HTR-8/SVneo (cell line): ENCODE results near the gene CCDC50.

Source experiments
- DNase-seq: peaks from one replicate; pipeline ENCODE4 v3.0.0; 2011; ENCODE audit warnings: low spot score, mixed read lengths; ENCODE audit not compliant: insufficient read length
- FAIRE-seq: peaks from 2 replicates; lab custom pipeline; 2011; peaks lifted over from hg19 to GRCh38; lab: Jason Lieb, UNC

Gene CCDC50

DNA sequence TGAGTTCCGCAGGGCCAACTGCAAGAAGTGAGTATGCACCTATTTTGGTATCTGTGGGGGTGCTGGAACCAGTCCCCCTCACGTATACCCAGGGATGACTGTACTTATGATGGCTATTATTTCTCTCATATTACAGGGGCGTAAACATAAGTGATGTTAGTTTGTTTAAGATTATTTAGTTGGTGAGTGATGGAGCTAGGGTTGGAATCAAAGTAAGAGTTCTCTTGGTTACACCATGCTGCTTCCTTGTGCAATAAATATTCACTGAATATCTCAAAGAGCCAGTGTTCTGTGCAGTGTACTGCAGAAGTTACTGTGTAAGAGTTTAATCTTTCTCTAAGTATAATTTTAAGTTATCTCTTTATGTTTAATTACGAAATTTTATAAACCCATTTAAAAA is 13.9 kb downstream of the CCDC50 start:
- DNase-seq (no peak), FAIRE-seq (no peak)

- FAIRE-seq (no peak), DNase-seq (no peak)
Measured at GRCh38 chr3:191343913-191344312, 14.7 kb downstream of the CCDC50 start.

GRCh38 chr3:191345334-191345733 is 16.1 kb downstream of the CCDC50 start:
- DNase-seq (no peak), FAIRE-seq (no peak)

DNA sequence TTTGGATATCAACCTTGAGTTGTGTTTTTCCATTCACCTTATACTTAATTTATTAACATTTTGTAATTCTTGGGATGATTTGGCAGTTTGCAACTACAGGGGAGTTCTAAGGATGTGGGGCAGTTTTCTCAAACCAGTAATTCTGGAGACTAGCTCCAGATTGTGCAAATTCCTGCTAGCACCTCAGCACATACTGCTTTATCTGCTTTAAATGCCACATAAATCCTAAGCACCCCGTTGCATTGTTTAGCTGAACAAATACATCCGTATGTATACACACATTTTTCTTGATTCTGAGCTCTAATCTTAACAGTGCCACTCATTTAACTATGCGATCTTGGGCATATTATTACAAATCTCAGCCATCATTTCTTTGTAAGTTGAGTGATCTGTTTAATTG is 18.0 kb downstream of the CCDC50 start:
- DNase-seq = no peak
- FAIRE-seq = no peak

DNA sequence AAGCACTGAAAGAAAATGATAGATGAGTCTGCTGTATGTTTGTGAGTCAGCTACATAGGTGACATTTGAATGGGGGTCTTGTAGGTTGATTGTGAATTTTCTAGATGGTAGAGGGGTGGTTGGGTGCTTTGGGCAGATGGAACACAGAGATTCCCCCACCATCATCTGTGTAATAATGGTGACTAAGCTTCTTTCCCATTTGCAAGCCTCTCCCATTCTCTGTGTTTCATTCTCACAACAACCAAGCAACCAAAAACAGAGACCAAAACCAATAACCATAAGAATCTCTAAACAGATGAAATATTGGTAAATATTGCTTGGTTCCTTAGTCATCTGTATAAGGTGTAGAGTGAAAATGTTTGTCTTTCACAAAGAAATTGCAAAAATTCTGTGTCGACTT is 18.9 kb downstream of the CCDC50 start:
- FAIRE-seq (no peak), DNase-seq (no peak)

DNA sequence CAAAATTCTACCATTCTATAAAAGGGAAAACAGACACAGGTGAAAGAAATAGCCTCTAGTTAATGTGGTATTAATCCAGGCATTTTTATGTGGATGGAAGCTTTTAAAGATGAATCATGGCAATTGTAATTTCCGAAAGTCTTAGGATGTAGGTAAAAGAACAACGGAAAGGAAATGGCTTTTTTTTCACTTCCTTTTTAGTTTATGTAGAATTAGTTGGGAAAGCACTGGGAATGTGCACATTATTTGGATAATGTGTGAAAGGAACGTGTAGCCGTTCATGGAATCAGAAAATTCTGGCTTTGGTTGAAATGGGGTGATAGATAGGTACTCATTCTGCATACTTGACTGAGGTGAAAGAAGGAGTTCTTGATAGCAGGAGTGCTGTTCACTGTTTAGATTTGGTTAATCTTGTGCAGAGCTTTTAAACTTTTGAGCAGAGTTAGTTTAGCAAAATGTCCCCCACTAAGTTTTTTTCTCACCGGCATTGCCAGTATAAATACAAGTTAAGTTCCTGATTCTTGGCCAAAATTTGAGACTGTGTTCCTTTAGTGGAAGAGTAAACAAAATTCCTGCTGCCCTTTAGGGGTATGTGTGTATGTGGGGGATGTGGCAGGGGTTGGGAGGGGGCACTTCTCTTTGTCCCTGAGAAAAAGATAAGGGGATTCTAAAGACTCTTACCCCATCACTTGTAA is 21.3 kb downstream of the CCDC50 start:
- DNase-seq = no peak
- no peak for FAIRE-seq

GRCh38 chr3:191352014-191352413 is 22.8 kb downstream of the CCDC50 start:
- FAIRE-seq (no peak), DNase-seq (no peak)

DNA sequence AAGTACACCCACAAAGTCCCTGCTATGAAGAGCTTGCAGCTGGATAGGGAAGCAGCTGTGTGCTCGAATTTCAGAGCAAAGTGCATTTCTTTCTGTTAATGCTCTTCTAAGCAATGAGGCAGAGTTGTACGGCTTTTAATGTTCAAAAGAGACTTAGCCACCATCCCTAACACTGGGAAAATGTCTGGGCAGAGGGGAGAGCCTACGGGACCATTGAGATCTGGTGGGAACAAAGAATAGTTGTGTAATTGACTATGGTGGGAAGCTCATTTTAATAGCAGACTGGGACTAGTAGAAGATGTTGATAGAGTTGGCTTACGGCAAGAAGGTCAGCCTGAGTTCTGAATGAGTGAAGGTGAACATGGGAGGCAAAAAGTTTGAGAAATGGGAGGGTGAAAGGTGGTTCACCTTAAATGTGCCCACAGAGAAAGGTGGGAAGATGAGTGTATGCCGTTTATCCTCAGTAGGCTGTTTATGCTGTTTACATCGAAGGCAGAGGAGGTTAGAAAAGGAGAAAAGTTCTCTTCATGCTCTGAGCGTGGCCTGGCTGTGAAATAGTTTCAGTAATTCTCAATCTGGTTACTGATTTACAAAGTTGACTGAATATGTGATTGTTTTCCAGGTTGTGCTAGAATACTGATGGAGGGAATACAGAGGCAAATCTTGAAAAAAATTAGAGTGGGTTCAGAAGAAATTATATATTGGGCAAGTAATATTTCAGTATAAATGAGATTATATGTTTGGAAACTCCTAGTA is 24.0 kb downstream of the CCDC50 start:
- no peak for DNase-seq
- FAIRE-seq = no peak

DNA sequence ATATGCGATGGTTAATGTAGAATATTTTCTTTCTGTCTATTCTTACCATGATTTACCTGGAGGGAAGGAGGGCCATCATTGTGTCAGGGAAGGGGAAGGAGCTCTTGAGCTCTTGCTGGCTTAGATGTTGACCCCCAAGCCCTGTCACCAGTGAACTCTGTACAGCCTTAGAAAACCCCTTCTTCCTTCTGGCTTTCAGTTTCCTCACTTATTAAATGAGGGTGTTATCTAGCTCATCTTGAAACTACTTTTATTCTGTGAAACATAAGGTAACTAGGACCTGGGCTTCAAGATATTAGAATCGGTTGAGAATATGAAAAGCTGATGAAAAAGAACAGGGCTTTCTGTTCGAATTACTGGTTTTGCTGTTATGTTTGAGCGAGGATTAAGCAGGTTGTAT is 26.2 kb downstream of the CCDC50 start:
- no peak for DNase-seq
- FAIRE-seq = no peak

DNA sequence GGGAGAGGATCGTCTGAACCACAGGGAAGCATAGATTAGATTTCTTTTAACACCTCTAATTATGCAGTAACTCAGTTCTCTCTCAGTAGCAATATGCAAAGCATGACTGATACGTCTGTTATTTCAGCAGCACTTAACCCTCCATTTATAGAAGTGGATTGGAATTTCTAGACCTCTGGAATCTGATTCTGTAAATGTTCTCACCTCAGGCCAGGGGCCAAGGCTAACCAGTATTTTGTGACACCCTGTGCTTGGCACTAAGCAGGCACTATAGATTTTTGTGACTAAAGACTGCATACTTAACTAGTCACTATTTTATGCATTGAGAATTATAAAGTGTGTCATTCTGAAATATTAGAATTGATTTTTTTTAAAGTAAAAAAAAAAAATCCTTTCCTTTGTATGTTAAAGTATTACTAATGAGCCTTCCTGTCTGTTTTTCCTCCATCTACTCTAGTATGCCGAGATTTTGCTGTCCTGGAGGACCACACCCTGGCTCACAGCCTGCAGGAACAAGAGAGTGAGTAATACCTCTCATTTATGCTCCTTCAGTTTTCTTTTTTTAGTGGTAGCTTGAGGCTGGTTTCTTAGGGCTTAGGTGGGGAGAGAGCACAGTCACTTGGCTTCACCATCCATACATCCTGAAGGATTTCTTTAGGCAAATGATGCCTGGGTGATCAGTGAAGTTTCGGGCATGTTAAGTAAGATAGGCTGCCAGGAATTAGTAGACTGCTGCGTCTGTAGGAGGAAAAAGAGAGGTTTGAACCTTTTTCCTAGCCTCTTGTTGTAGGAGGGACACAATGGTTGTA is 27.6 kb downstream of the CCDC50 start:
- FAIRE-seq (no peak), DNase-seq (no peak)

DNA sequence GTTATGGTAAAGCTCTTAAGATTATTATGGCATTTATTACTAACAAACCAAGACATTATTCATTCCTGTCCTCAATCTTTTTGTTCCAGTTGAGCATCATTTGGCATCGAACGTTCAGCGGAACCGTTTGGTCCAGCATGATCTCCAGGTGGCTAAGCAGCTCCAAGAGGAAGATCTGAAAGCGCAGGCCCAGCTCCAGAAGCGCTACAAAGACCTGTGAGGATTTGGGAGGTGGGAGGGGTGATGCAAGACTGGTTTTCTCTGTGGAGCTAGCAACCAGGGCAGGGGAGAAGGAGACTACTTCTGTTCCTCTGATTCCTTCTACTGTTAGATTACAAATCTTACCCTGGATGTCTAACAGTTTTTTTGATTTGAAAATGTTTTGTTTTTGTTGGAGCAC is 28.7 kb downstream of the CCDC50 start:
- DNase-seq (no peak), FAIRE-seq (no peak)

DNA sequence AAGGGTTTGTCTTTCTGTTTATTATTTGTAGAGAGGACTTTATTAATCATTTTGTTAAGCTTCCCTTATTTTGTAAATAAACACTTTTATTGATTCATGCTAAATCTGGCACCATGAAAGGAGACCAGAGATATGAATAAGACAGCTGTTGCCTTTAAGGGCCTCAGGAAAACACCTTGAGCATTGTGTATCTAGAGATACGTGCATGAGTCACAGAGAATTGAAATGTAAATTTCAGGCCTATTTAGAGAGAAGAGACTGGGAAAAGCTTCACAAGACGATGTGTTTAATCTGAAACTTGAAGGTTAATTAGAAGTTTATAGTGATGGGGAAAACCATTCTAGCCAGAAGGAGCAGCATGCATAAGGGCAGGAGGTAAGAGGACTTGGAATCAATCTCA is 29.7 kb downstream of the CCDC50 start:
- DNase-seq = no peak
- FAIRE-seq = no peak

- no peak for DNase-seq
- FAIRE-seq = no peak
Measured at GRCh38 chr3:191360620-191361019, 31.4 kb downstream of the CCDC50 start.

- DNase-seq = no peak
- FAIRE-seq = no peak
Measured at GRCh38 chr3:191361456-191361855, 32.3 kb downstream of the CCDC50 start.

- FAIRE-seq = no peak
- no peak for DNase-seq
Measured at GRCh38 chr3:191362037-191362436, 32.8 kb downstream of the CCDC50 start.

- no peak for DNase-seq
- no peak for FAIRE-seq
Measured at GRCh38 chr3:191362524-191363090, 33.4 kb downstream of the CCDC50 start.

DNA sequence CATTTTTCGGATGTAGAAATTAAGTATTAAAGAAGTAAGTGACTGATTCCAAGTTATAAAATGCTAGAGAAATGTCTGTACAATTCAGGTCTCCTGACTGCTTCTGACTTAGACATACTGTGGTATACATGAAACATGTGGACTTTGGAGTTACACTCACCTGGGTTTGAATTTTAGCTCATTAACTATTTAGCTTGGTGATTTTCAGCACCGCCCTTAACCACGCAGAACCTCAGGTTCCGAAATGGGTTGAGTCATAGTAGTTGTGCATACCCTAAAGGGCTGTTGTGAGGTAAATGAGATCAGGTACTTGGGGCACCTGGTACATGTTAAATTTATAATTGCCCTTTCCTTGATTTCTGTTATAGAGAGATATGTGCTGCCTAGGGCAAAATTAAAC is 34.0 kb downstream of the CCDC50 start:
- no peak for FAIRE-seq
- DNase-seq = no peak

GRCh38 chr3:191366675-191367074 is 37.5 kb downstream of the CCDC50 start:
- no peak for FAIRE-seq

DNA sequence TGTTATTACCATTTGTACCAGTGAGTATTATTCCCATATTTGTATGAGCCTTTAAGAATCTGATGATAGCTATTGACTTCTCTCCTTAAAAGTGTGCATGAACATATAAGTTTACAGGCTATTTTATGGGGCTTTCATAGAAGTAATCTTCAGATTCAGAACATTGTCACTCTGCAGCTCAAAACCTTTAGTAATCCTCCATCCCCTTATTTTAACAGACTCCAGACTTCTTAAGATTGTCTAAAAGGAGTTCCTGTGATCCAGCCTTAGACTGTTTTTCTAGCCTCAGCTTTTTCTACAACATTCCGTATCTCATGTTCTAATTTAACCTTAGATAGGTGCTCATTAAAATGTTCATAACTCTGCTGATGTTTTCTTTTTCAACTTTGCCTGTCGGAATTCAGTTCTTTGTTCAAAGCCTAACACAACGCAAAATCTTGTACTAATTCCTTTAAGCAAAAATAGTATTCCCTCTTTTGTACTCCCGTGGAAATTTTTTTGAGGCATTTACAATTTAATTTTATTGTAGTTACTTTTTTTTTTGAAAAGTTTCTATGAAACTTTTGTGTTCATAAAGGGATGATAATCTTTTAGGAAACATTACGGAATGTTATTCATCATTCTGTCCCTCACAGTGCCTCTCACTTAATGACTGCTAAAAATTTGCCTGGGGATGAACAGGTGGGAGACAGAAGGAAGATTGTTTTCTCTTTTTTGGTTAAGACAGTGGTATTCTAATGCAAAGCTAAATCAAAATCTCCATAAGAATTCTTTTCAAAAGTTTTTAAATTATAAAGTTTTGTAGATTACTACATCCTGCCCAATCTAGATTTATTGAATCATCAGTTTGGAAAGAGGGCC is 39.8 kb downstream of the CCDC50 start:
- DNase-seq (no peak), FAIRE-seq (no peak)

More at GRCh38 chr3:191366675-191367074, 37.5 kb downstream of the CCDC50 start:
- DNase-seq = no peak

DNA sequence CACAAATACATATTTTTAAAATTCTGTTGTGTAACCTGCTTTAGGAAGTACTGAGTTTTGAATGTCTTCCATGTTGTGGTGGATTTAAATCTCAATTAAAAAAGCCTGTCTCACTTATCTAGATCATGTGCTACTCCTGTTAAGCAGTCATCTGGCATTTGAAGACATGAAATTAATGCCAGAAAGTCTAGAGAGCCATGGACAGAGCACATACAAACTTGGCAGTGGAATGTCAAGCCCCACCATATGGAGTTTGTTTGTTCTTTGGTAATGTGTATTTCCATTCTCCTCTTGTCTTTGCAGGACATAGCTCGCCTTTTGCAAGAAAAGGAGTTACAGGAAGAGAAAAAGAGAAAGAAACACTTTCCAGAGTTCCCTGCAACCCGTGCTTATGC is 40.4 kb downstream of the CCDC50 start:
- FAIRE-seq (no peak), DNase-seq (no peak)
